MM.1S (cell line): ENCODE results near the gene TCF20.

ENCODE experiments used
- EZH2 ChIP-seq: fragments of 300-600 bp; sonication (generic); optimal IDR thresholded peaks from 2 replicates; pipeline ENCODE3; 2017; ENCODE audit warnings: low read depth, mild to moderate bottlenecking, antibody characterized with exemption, low read length, mixed read lengths
- EZH2phosphoT487 ChIP-seq: fragments of 300-600 bp; sonication (generic); IDR thresholded peaks from 2 replicates; pipeline ENCODE4 v1.6.1; 2018; ENCODE audit warnings: antibody characterized with exemption, low read length
- TF ChIP-seq, protein P1 (sequence below): fragments of 300-600 bp; sonication (generic); IDR thresholded peaks from 2 replicates; pipeline ENCODE4 v1.5.1; 2016; ENCODE audit warnings: antibody characterized with exemption, low read length, mixed read lengths

DNA sequence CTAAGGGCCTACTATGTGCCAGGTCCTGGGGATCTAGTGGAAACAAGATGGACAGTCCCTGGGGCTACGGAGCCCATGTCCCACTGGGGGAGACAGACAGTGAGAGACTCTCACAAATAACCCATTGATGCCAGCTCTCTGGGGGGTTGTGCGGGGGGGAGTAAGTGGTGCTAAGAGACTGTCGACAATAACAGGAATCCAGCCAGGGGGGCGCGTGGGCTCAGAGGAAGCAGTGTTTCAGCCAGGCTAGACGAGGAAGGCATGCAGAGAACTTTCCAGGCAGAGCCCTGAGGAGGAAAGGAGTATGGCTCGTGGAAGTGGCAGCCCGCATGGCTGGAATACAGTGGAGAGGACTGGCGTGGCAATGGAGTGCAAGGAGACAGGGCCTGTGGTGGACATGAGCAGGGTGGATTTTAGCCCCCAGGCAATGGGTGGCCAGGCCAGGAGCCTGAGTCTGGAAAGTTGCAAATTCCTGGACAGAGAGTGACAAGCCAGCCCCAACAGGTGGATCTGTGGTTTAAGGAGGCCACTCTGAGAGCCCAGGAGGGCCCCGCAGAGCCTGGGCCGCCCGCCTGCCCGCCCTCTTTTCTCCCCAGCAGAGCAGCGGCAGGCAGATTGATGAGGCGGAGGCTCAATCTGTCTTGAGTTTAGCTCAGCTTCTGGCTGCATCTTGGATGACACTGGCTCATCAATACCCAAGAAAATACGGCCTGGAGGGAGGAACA, 40.0 kb upstream of the TCF20 start:
- TF ChIP-seq, protein P1, sequence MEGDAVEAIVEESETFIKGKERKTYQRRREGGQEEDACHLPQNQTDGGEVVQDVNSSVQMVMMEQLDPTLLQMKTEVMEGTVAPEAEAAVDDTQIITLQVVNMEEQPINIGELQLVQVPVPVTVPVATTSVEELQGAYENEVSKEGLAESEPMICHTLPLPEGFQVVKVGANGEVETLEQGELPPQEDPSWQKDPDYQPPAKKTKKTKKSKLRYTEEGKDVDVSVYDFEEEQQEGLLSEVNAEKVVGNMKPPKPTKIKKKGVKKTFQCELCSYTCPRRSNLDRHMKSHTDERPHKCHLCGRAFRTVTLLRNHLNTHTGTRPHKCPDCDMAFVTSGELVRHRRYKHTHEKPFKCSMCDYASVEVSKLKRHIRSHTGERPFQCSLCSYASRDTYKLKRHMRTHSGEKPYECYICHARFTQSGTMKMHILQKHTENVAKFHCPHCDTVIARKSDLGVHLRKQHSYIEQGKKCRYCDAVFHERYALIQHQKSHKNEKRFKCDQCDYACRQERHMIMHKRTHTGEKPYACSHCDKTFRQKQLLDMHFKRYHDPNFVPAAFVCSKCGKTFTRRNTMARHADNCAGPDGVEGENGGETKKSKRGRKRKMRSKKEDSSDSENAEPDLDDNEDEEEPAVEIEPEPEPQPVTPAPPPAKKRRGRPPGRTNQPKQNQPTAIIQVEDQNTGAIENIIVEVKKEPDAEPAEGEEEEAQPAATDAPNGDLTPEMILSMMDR, result no peak
- TF ChIP-seq EZH2, result no peak
- no peak for TF ChIP-seq EZH2phosphoT487
